ENCODE data around the gene MORC1. TPM values are rescaled to one million over a fixed set of nuclear protein-coding genes. Genes with fewer than 3 reads are reported as not detected.
"Not testable (repeated sequence)": the region's sequence is repeated elsewhere in the genome, so short reads cannot be mapped to it uniquely, and the experiment has no call there.

MORC1 gene, protein sequence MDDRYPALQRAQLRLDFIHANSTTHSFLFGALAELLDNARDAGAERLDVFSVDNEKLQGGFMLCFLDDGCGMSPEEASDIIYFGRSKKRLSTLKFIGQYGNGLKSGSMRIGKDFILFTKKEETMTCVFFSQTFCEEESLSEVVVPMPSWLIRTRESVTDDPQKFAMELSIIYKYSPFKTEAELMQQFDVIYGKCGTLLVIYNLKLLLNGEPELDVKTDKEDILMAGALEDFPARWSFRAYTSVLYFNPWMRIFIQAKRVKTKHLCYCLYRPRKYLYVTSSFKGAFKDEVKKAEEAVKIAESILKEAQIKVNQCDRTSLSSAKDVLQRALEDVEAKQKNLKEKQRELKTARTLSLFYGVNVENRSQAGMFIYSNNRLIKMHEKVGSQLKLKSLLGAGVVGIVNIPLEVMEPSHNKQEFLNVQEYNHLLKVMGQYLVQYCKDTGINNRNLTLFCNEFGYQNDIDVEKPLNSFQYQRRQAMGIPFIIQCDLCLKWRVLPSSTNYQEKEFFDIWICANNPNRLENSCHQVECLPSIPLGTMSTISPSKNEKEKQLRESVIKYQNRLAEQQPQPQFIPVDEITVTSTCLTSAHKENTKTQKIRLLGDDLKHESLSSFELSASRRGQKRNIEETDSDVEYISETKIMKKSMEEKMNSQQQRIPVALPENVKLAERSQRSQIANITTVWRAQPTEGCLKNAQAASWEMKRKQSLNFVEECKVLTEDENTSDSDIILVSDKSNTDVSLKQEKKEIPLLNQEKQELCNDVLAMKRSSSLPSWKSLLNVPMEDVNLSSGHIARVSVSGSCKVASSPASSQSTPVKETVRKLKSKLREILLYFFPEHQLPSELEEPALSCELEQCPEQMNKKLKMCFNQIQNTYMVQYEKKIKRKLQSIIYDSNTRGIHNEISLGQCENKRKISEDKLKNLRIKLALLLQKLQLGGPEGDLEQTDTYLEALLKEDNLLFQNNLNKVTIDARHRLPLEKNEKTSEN
- not detected in 2 replicates for total RNA-seq (2014; rRNA removed; shearing (Covaris generic))

DNA sequence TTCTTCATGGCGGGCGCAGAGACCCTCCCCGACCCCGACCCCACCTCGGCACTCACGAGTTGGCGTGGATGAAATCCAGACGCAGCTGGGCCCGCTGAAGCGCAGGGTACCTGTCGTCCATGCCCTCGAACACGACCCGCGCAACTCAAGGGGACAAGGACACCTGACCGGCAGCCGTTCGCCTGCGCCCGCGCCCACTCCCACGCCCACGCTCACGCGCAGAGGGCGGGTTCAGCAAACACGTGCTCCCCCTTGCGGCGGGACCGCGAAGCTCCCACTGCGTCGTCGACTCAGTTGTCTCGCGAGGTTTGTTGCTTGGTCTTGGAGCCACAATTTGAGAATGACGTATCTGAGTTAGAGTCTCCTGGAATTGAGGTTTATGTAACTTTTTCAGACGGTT is at the start of gene MORC1:
Gene MORC1, minus strand, starts transcription at position 196 of the 400 bp plus-strand sequence. Its CDS starts 75 bp downstream, at position 121.
- DNase-seq (ENCODE audit: low spot score), result no peak
- in situ Hi-C loops (cut with HindIII; ENCODE audit: low sequenced_read_pairs), result no loop called here

DNA sequence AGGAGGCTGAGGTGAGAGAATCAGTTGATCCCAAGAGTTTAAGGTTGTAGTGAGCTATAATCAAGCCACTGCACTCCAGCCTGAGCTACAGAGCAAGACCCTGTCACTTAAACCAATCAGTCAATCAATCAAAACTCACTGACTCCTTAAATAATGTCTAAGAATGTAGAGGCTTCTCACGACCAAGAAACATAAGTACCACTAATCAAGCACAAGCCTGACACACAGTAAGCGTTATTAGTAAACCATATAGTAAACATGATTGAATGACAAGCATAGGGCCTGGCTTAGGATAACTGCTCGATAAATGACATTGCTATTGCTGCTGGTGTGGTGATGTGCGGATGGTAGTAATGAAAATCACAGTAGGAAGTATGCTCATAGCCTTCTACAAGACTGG is 48.0 kb upstream of the MORC1 start:
- DNase-seq (ENCODE audit: low spot score), result no peak
- in situ Hi-C loops (cut with HindIII; ENCODE audit: low sequenced_read_pairs), result no loop called here

DNA sequence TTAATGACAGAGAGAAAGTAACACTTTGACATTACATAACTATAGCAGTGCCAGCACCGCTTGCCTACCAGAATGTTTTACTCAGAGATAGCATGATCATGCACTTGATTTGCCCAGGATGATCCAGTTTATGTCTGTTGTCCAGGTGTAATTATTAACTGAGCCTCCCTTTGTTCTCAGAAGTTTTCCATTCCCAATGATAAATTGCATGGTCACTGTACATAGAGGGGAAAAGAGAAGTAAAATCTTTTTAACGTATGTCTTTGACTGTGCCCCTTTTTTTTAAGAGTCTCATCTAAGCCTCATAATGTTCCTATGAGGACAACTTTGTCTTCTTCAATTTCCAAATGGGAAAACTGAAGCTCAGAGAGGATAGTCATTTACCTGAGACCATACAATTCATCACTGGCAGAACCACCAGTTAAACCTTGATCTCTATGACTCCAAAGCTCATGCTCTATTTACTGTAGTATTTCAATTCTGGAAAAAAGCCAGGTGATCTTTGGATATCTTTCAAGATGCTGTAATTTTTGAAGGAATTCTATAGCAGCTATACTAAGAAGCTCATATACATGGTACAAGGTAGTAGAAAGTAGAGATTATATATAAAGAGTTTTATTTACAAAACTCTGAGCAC is 43.7 kb upstream of the MORC1 start:
- in situ Hi-C loops (cut with HindIII; ENCODE audit: low sequenced_read_pairs), result no loop called here
- no peak for DNase-seq (ENCODE audit: low spot score)

DNA sequence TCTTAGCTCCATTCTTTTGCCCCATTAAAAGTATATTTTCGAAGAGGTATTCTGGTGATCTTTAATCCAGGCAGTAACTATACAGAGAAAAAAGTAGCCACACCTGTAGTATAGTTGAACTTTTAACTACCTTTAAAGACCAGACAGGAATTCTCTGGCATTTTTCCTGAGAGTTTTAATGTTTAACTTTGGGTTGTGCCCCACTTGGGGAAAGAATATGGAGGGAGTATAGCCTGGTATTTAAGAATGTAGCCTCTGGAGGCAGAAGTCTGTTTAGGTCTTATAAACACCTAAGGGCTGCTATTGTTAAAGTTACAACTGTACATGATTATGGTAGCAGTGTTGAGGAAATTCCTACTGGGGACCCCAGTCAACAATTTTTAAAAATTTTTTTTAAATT is 37.9 kb upstream of the MORC1 start:
- DNase-seq (ENCODE audit: low spot score), result no peak

DNA sequence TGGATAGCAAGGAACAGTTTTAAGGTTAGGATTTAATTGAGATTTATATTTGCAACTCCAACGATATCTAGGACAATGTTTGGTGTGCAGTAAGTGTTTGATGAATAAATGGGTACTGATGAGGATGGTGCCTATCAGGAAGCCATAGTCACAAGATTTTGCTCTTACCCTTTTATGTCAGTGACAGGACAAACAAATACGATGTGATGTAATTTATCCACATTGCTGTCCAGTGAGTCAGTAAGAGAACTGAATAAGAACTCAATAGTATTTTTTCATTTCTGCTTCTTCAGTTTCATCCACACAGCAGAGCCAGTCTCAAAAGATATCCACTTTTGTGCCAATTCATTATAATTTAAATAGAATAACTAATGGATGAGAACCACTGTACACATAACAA is 37.0 kb upstream of the MORC1 start:
- no peak for DNase-seq (ENCODE audit: low spot score)
- in situ Hi-C loops (cut with HindIII; ENCODE audit: low sequenced_read_pairs), result no loop called here

More for the DNA sequence above, 37.9 kb upstream of the MORC1 start:
- in situ Hi-C loops (cut with HindIII; ENCODE audit: low sequenced_read_pairs), result no loop called here

DNA sequence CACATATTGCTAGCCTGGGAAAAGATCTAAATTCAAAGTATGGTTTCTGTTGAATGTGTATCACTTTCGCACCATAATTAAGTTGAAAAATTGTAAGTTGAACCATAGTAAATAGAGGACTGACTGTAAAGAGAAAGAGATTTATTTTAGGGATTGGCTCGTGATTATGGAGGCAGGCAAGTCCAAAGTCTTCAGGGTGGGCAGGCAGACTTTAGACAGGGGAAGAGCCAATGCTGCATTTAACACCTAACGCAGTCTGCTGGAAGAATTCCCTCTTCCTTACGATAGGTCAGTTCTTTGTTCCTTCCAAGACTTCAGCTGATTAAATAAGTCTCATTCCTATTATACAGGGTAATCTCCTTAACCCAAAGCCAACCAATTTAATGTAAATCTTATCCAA is 34.4 kb upstream of the MORC1 start:
- no peak for DNase-seq (ENCODE audit: low spot score)
- in situ Hi-C loops (cut with HindIII; ENCODE audit: low sequenced_read_pairs), result no loop called here

DNA sequence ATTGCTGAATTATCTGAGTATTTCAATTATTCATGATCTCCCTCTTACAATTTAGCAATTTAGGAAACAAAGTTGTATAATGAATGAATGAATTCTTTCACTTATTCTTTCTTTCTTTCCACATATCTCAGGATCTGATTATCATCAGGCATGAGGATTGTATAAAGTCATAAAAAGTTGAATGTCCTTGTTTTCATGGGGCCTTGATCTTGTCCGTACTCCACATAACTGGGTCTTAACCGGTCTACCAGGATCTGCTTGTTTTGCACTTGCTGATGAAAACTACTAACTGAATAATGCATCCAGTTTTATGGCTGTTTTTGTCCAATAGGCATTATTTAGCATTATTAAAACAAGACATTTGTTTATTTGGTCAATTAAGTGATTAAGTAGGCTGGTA is 31.1 kb upstream of the MORC1 start:
- in situ Hi-C loops (cut with HindIII; ENCODE audit: low sequenced_read_pairs), result no loop called here
- DNase-seq (ENCODE audit: low spot score), result no peak

DNA sequence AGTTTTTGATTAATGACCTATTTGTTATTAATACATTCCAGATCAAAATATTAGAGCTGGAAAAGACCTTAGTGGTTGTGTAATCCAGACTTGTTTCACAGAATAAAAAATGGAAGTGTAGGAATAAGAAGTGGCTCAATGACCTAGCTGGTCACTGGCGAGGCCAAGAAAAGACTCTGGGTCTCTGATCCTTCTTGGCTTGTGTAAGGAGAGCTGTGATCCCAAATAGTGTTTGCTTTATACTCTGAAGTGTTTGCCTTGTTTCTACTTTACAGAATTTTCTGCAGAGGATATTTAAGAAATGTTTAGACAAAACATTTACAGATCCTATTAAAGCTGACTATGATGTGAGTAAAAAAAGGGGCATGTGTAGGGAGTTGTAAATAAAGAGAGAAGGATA is 25.7 kb upstream of the MORC1 start:
- no peak for DNase-seq (ENCODE audit: low spot score)
- in situ Hi-C loops (cut with HindIII; ENCODE audit: low sequenced_read_pairs), result no loop called here

DNA sequence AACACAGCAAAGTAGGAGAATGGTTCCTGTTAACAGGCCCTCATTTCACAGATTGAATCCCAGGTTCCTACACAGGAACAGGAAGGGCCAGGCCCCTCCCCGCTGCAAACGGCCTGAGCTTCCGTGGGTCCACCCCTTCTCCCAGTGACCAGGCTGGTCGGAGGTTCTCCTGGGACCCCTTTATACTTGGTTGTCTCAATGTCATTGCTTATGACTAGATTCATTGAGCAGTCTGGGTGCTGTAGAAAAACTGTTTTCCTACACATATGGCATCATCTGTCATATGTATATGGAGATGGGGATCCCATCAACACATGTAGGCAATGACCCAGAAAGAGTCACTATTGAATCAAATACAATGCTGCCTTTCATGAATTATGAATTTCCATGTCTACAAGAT is 22.4 kb upstream of the MORC1 start:
- in situ Hi-C loops (cut with HindIII; ENCODE audit: low sequenced_read_pairs), result no loop called here
- DNase-seq (ENCODE audit: low spot score), result no peak

DNA sequence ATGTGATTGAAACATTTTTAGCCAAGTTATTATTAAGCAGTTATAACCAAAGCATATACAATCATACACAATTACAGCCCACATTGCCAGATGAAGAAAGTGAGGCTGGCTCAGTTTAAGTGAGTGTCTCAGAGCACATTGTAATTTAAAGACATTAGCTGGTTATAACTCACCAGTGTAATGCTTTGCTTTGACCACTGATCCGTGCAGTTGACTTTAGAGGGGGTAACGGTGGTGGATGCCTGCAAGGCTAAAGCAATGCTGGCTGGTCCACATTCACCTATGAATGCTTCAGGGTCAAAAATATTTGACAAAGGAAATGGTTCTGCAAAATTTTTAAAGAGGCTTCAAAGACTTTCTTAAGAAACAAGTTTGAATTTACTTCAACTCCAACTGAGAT is 19.8 kb upstream of the MORC1 start:
- DNase-seq (ENCODE audit: low spot score), result no peak
- in situ Hi-C loops (cut with HindIII; ENCODE audit: low sequenced_read_pairs), result no loop called here

DNA sequence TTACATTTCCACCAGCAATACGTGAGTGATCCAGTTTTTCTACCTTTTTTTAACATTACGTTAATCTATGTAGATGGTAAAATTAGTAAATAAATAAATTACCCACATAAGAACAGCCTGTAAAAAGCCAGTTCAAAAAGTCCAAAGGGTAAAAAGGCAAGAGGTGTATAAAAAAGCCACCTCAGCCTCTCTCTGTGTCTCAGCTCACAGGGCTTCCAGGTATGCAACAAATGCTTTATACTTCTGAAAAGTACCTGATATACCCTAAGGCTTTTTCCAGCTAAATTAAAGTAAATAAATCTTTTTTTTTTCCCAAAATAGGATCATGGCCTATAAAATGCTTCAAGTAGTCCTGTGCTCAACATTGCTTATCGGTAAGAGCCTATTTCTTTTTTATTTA is 18.6 kb upstream of the MORC1 start, which contains the start of gene C3orf85:
Gene C3orf85, plus strand, starts transcription at position 197 of the 400 bp plus-strand sequence. Its CDS starts 129 bp downstream, at position 326.
- in situ Hi-C loops (cut with HindIII; ENCODE audit: low sequenced_read_pairs), result no loop called here

DNA sequence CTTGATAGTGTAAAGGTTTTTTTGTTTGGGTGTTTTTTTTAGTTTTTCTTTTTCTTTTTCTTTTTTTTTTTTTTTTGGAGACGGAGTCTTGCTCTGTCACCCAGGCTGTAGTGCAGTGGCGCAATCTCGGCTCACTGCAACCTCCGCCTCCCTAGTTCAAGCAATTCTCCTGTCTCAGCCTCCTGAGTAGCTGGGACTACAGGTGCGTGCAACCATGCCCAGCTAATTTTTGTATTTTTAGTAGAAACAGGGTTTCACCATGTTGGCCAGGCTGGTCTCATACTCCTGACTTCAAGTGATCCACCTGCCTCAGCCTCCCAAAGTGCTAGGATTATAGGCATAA is 15.5 kb upstream of the MORC1 start:
- DNase-seq (ENCODE audit: low spot score); in situ Hi-C loops (cut with HindIII; ENCODE audit: low sequenced_read_pairs): not testable (repeated sequence)

More for the DNA sequence above, 18.6 kb upstream of the MORC1 start, which contains the start of gene C3orf85:
- no peak for DNase-seq (ENCODE audit: low spot score)

DNA sequence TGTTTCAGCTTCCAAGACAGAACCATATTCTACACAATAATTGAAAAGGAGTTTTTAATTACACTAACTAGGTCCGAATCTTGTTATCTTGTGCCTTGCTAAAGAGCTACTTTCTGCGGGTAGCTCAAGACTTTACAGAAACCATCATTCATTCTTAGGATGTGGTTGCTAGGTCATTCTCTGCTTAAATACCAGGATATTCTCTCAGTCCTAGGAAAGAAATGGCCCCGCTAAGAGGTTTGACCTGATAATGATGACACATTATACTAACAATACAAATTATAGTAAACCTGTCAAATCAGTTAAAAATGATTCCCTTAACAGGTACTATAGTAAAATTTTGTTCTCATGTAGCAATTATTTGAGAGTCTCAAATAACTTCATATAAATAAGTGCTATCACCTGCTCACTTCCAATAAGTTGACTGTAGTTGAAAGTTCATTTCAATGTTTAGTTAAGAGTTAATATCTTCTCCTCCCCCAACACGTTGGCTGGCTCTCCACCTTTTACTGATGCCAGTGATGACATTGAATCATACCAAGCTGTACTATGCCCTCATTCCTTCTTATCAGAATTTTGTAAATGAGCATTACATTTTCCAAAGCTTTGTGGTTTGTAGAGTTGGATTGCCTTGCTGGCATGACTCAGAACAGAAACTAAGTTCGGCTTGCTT is 15.0 kb upstream of the MORC1 start:
- in situ Hi-C loops (cut with HindIII; ENCODE audit: low sequenced_read_pairs), result no loop called here
- no peak for DNase-seq (ENCODE audit: low spot score)

DNA sequence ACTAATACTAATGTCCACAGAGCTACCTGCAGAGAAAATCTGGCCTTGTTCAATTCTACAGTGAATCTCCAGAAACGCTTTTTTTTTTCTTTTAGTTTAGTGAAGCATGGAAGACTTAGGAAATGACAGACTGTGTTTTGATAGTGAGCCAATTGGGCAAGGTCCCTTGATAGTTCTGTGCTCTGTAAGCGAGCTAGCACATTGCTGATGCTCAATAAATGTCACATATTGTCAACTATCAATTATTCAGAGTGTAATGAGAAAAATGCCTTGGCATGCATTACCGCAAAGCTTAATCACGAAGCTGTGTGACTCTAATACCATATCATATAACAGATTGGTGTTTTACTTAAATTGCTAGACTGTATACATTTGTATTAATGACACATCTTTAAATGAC is 13.3 kb upstream of the MORC1 start:
- DNase-seq (ENCODE audit: low spot score), result peak; percentile 21
- in situ Hi-C loops (cut with HindIII; ENCODE audit: low sequenced_read_pairs), result no loop called here

DNA sequence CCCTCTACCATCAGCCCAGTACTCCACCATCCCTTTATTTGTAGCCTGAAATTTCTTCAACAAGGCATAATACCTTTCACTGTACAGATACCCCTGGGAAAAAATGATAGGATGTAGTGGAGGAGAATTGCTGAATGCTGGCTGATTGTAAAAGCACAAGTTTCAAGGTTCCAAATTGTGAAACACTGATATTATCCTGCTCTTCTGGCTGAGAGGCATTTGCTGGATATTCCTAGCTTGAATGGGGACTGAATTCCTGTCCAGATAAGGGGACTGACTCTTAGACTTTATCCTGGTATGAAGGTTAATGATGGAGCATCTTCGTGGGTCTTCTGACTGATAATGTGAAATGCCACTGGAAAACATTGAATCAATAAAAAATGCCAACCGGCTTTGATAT is 9.6 kb upstream of the MORC1 start:
- DNase-seq (ENCODE audit: low spot score), result no peak
- in situ Hi-C loops (cut with HindIII; ENCODE audit: low sequenced_read_pairs), result no loop called here

DNA sequence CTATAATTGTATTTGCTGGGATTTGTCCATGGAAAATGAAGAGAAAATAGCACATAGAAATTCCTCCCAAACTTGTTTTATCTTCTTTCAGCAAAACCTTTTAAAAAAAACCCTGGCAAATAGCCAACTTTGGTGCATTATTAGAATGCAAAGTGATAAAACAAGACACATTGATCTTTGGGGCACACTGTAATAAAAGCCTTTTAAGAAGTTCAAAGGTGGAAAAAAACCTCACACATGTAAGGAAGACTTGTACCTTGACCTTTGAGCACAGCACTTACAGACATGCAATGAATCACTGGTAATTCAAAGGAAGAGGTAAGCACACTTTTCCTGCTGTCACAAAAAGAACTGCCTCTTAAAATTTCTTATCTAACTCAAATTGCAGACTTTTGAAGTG is 8.0 kb upstream of the MORC1 start:
- in situ Hi-C loops (cut with HindIII; ENCODE audit: low sequenced_read_pairs), result no loop called here
- DNase-seq (ENCODE audit: low spot score), result no peak

DNA sequence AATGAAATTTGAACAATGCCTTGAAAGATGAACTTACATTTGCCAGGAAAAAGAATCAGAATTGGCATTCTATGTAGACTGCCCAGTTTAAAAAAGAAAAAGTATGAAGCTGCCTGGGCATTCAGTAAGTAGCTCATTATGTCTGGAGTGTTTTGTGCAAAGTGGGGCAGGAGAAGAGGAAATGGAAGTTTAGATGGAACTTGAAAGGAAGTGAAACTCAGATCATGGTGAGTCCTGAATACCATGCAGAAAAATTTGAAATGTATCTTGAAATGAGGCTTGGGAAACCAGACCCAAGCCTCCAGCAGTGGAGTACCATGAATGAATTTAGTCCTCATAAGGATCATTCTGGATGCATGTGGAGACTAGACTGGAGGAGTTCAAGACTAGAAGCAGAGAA is 4.8 kb upstream of the MORC1 start:
- DNase-seq (ENCODE audit: low spot score), result no peak
- in situ Hi-C loops (cut with HindIII; ENCODE audit: low sequenced_read_pairs), result no loop called here

DNA sequence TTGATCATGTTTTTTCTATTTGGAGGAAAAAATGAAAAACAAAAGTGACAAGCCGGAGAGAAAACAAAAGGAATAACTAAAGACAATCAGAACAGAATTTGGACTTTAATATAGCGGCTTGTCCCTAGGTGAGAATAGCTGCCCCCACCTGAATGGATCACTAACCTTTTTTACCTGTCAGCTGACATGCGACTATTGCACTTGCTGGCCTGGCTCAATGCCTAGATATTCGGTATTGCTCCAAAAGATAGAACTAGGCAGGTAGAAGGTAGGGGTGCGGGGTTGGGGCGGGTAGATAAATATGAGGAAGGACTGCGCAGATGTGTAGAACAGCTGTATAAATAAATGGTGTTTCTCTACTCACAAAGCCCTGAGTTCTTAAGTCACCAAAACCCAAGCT is 650 bp upstream of the MORC1 start:
- in situ Hi-C loops (cut with HindIII; ENCODE audit: low sequenced_read_pairs), result no loop called here

DNA sequence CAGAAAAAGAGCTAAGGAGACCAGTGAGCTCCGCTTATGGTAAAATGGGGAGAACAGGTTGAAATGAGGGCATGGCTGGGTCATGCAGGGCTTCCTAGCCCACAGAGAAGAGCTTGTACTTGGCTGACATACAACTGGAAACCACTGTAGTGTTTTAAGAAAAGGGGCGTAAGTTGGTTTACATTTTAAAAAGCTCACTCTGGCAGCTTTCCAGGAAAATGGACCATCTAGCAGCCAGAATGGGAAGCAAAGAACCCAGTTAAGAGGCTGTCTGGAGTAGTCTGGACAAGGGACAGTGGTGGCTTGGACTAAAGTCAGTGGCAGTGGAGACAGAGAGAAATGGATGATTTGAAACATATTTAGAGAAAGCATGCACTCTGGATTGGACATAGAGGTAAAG is 1.9 kb downstream of the MORC1 start:
- DNase-seq (ENCODE audit: low spot score), result no peak
- in situ Hi-C loops (cut with HindIII; ENCODE audit: low sequenced_read_pairs), result no loop called here

More for the DNA sequence above, 650 bp upstream of the MORC1 start:
- no peak for DNase-seq (ENCODE audit: low spot score)

All from G401 (cell line).